GM21825 (cell line): ENCODE data around the gene MRAS.
"Not testable (repeated sequence)": the region's sequence is repeated elsewhere in the genome, so short reads cannot be mapped to it uniquely, and the experiment has no call there.

Experiments
- ATAC-seq: cut with Tn5 transposase; IDR thresholded peaks from one replicate; pipeline ENCODE4 v1.9.1; 2021; ENCODE audit warnings: mild to moderate bottlenecking, moderate library complexity; ENCODE audit not compliant: unreplicated experiment

MRAS gene

GRCh38 chr3:138366006-138366759 is 17.8 kb downstream of the MRAS start:
- ATAC-seq = no peak

GRCh38 chr3:138367326-138367850 is 19.0 kb downstream of the MRAS start:
- ATAC-seq = no peak

GRCh38 chr3:138367911-138368310 is 19.5 kb downstream of the MRAS start:
- no peak for ATAC-seq

DNA sequence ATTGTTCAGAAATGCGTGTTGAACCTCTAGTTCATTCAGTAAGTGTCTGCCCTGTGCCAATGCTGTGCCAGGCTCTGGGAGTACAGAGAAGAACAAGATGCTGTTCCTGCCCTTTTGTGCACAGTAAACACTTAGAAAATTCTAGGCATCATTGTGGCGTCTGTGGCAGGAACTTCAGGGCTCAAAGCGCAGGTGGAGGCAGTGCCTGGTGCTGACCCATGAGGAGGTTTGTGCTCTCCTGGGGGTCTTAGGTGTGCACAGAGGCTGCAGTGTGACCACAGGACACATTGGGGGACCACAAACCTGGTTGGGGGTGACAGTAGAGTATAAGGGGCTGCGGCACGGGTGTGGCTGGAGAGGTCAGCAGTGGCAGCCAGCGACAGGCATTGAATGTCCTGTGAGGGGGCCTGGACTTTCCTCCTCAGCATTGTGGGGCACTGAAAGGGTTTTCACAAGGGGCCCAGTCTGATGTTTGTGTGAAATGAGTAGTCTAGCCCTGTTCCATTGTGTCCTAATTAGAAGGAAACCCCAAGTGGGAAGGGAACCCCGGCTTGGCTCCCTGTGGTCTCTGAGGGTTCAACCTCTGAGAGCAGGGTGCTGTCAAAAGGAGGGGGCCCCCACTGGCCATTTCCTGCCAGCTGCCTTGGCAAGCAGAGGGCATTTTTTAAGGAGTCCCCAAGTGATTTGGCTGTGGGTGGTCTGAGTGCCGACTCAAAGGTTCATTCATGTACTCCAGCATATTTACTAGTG is 20.9 kb downstream of the MRAS start:
- no peak for ATAC-seq

DNA sequence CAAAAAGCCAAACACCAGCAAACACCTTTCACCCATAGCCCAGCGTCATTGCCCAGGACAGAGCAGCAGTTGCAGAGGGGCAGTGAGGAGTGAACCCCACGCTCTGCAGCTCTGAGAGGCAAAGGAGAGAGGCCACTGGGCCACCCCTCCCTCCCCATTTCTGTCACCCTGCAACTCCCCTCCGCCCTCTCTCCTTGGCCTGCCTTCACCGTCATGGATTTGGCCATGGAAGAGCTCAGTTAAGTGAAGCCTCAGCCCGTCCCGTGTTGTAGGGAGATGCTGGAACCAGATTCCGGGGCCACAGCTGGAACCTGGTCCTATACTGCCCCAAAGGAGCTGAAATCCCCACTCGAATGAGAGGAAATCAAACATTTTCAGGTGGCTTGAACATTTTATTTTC is 21.9 kb downstream of the MRAS start:
- no peak for ATAC-seq

GRCh38 chr3:138371070-138371965 is 22.9 kb downstream of the MRAS start:
- ATAC-seq = peak; percentile 99

DNA sequence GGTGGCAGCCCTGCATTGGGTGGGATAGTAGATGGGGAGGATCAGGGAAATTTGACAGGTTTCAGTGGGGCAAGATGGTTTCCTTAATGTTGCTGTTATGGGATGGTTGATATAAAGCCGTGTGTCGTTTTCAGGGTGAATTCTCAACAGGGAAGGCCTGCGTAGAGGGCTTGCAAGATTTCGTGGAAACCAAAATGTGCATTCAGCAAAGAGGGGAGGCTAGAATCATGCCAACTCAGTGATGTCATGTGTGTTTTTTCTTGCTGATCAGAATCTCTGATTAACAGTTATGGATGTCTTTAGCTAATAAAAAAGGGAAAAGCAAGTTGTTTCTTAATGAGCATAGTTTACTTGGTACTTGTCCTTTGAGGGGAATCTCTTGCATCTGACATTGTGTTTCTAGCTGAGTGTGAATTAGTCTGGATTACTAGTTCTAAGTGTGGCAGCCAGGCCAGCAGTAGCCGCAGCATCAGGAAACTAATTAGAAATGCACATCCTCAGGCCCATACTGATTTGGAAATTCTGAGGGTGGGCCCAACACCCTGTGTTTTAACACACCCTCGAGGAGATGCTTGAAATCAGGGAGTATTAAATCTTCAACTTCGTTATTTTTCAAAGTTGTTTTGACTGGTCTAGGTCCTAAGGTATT is 24.8 kb downstream of the MRAS start:
- ATAC-seq = no peak

DNA sequence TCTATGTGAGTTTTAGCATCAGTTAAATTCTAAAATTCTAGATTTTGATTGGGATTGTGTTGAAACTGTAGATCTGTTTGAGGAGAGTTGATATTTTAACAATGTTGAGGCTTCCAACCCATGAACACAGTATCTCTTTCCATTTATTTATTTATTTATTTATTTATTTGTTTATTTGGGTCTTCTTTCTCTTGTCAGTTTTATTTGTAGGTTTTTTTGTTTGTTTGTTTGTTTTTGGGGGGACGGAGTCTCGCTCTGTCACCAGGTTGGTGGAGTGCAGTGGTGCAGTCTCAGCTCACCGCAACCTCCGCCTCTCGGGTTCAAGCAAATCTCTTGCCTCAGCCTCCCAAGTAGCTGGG is 25.3 kb downstream of the MRAS start:
- no peak for ATAC-seq

- ATAC-seq = no peak
Measured at GRCh38 chr3:138374573-138375134, 26.3 kb downstream of the MRAS start.

DNA sequence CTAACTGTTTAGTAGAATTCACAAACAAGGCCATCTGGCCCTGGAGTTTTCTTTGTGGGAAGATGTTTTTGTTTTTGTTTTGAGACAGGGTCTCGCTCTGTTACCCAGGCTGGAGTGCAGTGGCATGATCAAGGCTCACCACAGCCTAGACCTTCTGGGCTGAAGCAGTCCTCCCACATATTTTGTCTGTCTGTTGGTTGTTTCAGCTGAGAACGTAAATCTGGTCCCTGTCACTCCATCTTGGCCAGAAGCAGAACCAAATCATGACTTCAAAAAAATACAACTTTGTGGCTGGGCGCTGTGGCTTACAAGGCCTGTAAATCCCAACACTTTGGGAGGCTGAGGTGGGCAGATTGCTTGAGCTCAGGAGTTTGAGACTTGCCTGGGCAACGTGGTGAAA is 27.1 kb downstream of the MRAS start:
- no peak for ATAC-seq

GRCh38 chr3:138376663-138377062 is 28.3 kb downstream of the MRAS start:
- ATAC-seq = no peak

- ATAC-seq = not testable (repeated sequence)
Measured at GRCh38 chr3:138377212-138377611, 28.8 kb downstream of the MRAS start.

GRCh38 chr3:138377804-138378203 is 29.4 kb downstream of the MRAS start:
- no peak for ATAC-seq

DNA sequence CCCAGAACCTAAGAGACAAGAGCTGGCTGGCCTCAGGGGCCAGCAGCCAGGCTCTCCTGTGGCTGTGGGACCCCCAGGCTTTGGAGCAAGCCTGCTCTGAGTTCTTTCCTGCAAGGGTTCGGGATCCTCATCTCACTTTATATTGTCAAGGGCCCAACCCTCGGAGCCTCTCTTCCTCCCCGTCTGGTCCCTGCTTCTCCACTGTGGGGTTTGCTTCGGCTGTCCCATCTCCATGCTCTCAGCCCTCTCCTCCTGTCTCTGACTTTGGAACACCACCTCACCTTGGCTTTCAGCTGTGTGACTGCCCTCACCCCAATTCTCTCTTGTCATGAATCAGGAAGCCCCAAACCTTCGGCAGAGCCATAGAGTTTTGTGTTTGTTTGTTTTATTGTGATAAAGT is 30.0 kb downstream of the MRAS start:
- ATAC-seq = no peak

DNA sequence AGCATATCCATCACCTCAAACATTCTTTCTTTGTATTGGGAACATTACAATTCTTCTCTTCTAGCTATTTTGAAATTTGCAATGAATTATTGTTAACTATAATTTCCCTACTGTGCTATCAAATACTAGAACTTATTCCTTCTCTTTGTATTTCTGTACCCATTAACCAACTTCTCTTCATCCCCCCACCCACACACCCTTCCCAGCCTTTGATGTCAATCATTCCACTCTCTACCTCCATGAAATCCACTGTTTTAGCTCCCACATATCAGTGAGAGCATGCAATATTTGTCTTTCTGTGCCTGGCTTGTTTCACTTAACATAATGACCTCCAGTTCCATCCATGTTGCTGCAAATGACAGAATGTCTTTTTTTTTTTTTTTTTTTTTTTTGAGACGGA is 30.6 kb downstream of the MRAS start:
- no peak for ATAC-seq

GRCh38 chr3:138381413-138381901 is 33.1 kb downstream of the MRAS start:
- no peak for ATAC-seq

DNA sequence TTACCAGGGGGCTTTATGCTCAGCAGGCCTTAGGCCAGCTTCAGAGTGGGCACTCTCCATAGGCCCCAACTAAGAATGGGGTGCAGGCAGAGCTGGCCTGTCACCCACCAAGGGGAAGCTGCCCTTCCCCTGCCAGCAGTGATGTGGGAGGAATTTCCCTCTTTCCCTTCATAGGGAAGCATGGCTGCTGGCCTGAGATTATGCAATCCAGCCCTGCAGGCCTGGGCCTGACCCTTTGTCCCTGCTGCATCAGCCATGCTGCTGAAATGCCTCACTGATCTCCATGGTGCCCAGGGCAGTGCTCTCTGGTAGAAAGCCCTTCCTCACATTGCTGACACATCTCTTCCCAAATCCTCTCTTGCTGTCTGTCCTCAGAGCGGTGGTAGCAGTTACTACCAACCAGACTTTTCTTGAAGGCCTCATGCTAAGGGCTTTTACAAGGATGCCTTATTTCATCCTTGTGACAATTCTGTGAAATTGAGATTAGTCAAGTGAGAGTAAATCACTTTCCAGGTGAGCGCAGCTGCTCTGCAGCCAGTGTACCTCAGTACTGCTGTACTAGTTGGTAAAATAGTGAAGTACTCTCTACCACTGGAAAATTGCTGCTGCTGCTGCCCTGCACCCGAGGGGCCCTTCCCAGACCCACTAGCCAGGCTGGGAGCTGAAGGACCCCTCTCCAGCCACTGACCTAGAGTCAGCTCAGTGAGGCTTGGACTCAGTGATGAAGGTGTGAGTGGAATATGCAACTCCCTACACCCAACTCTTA is 33.8 kb downstream of the MRAS start:
- ATAC-seq = no peak

DNA sequence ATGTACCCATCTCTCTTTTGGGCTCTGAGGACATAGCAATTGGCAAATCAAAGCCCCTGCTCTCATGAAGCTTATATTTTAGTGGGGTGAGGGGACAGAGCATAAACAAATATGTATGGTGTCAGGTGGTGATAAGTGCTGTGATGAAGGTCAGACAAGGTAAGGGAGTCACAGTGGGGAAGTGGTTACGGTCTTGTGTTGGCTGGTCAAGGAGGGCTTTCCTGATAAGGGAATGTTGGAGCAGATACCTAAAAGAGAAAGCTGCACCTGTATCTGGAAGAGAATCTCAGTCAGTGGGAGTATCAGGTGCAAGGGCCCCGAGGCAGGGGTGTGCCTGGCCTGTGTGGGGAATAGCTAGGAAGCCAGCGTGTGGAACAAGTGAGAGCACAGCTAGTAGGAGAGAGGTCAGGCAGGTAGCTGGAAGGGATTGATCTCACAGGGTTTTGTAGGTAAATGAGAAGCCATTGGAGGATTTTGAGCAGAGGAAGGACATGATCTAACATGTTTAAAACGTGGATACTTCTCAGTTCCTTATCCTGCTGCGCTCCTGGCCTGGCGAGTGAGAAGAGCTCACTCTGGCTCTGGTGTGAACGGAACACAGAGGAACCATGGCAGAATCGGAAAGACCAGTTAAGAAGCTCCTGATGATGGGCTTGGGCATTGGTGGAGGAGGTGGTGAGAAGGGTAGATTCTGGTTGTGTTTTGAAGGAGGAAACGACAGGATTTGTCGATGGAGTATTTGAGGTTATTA is 35.5 kb downstream of the MRAS start:
- no peak for ATAC-seq

GRCh38 chr3:138384531-138384930 is 36.2 kb downstream of the MRAS start:
- ATAC-seq = no peak
